Activated CD8-positive, alpha-beta T cell treated with anti-CD3 and anti-CD28 coated beads for 36 hours (primary cell): ENCODE results near the gene GNA14. TPM values are rescaled to one million over a fixed set of nuclear protein-coding genes. Genes with fewer than 3 reads are reported as not detected.
"Not testable (repeated sequence)": the region's sequence is repeated elsewhere in the genome, so short reads cannot be mapped to it uniquely, and the experiment has no call there.

Source experiments
- ATAC-seq: fragments of 200-7000 bp; cut with Tn5 transposase; one replicate; pipeline ENCODE4 v1.10.0; 2021; ENCODE audit warnings: mild to moderate bottlenecking, moderate library complexity
- CTCF ChIA-PET: fragments of 350-600 bp; sonication (Branson Sonifier 250); formaldehyde crosslinking; loops from one replicate; lab custom pipeline; 2021; ENCODE audit warnings: antibody characterized with exemption; lab: Charles Lee
- POLR2A ChIA-PET: fragments of 350-600 bp; sonication (Branson Sonifier 250); formaldehyde crosslinking; loops from one replicate; lab custom pipeline; 2021; ENCODE audit warnings: antibody characterized with exemption; lab: Charles Lee
- DNase-seq: peaks from one replicate; pipeline ENCODE4 v3.0.0-alpha.2; 2020
- H3K27ac Mint-ChIP-seq: one replicate; pipeline ENCODE4 v1.8.0; 2021; ENCODE audit warnings: mild to moderate bottlenecking, mixed read lengths
- H3K27me3 Mint-ChIP-seq: one replicate; pipeline ENCODE4 v1.8.0; 2021; ENCODE audit warnings: mixed read lengths
- H3K36me3 Mint-ChIP-seq: one replicate; pipeline ENCODE4 v1.8.0; 2021; ENCODE audit warnings: low read depth, mixed read lengths
- H3K4me1 Mint-ChIP-seq: one replicate; pipeline ENCODE4 v1.8.0; 2021; ENCODE audit warnings: low read depth, mixed read lengths
- H3K4me3 Mint-ChIP-seq: one replicate; pipeline ENCODE4 v1.8.0; 2021; ENCODE audit warnings: mild to moderate bottlenecking, moderate library complexity, mixed read lengths
- H3K9me3 Mint-ChIP-seq: one replicate; pipeline ENCODE4 v1.8.0; 2021; ENCODE audit warnings: mixed read lengths
- CTCF ChIP-seq: fragments of 200-600 bp; IDR thresholded peaks from one replicate; pipeline ENCODE4 v1.8.0; 2022; ENCODE audit warnings: antibody characterized with exemption, mild to moderate bottlenecking
- intact Hi-C: fragments of 100-400 bp; cut with micrococcal nuclease; formaldehyde crosslinking; loops from one replicate; pipeline ENCODE4 v1.10.0; 2022
- total RNA-seq, 2 experiments: library from RNA; stranded (reverse); gene quantifications; one replicate each; pipeline ENCODE4 v1.2.3, GENCODE V29; 2021

Gene GNA14
- total RNA-seq, 2 experiments from 2014 or later = not detected

- Mint-ChIP-seq H3K4me3 (peak overlapping the region; percentile 68), H3K4me1 (peaks cover 10% of the 10 kb centered on the region), H3K36me3 (no peaks in the 10 kb centered on the region), H3K27ac (no peak overlapping the region), H3K9me3 (no peaks in the 10 kb centered on the region), H3K27me3 (peaks cover 44% of the 10 kb centered on the region)
- DNase-seq (peak; percentile 14), ATAC-seq (no peak)
- no peak for TF ChIP-seq CTCF
- ChIA-PET POLR2A (no interaction called here), CTCF (interaction anchor here (1.4 to 2.1 kb wide), 2 partner anchors 10 to 388 kb away, joined by 3 to 5 read pairs; no protein-coding TSS in a partner anchor)
- intact Hi-C loops = loop anchor here (10.0 kb wide), 2 partner anchors 73 to 107 kb away; no protein-coding TSS in a partner anchor
Measured at GRCh38 chr9:77647267-77648233, 572 bp downstream of the GNA14 start.

- no peaks in the 10 kb centered on the region for H3K9me3 Mint-ChIP-seq
- H3K4me3 Mint-ChIP-seq = no peak overlapping the region
- CTCF ChIA-PET = interaction anchor here (1.5 kb wide), 1 partner anchor 186 kb away, joined by 4 read pairs; no protein-coding TSS in a partner anchor
- ATAC-seq (no peak), DNase-seq (no peak)
- H3K36me3 Mint-ChIP-seq = no peaks in the 10 kb centered on the region
- TF ChIP-seq CTCF = no peak
- no peak overlapping the region for H3K27ac Mint-ChIP-seq
- H3K4me1 Mint-ChIP-seq = peaks cover 10% of the 10 kb centered on the region
- intact Hi-C loops = loop anchor here (10.0 kb wide), 2 partner anchors 69 to 111 kb away; no protein-coding TSS in a partner anchor
- H3K27me3 Mint-ChIP-seq = peaks cover 37% of the 10 kb centered on the region
- POLR2A ChIA-PET = no interaction called here
Measured at GRCh38 chr9:77643871-77644270, 4.3 kb downstream of the GNA14 start.

GRCh38 chr9:77640741-77641580 lies 7.2 kb downstream of the GNA14 start:
- Mint-ChIP-seq H3K4me1 (no peaks in the 10 kb centered on the region), H3K27ac (no peak overlapping the region), H3K9me3 (no peaks in the 10 kb centered on the region), H3K4me3 (no peak overlapping the region), H3K36me3 (no peaks in the 10 kb centered on the region), H3K27me3 (peaks cover 18% of the 10 kb centered on the region)
- intact Hi-C loops = loop anchor here (10.0 kb wide), 2 partner anchors 66 to 114 kb away; no protein-coding TSS in a partner anchor
- CTCF ChIA-PET = no interaction called here
- POLR2A ChIA-PET = interaction anchor here (0.6 kb wide), 1 partner anchor 90 kb away, joined by 3 read pairs; no protein-coding TSS in a partner anchor
- no peak for ATAC-seq
- no peak for TF ChIP-seq CTCF
- no peak for DNase-seq

- H3K4me3 Mint-ChIP-seq = no peak overlapping the region
- CTCF ChIA-PET = interaction anchor here (0.8 kb wide), 1 partner anchor 176 kb away, joined by 4 read pairs; no protein-coding TSS in a partner anchor
- intact Hi-C loops = no loop called here
- no peak for DNase-seq
- H3K27me3 Mint-ChIP-seq = peaks cover 2% of the 10 kb centered on the region
- no peak for ATAC-seq
- peaks cover 2% of the 10 kb centered on the region for H3K9me3 Mint-ChIP-seq
- no peaks in the 10 kb centered on the region for H3K4me1 Mint-ChIP-seq
- H3K27ac Mint-ChIP-seq = no peak overlapping the region
- no peak for TF ChIP-seq CTCF
- no peaks in the 10 kb centered on the region for H3K36me3 Mint-ChIP-seq
- POLR2A ChIA-PET = no interaction called here
Measured at GRCh38 chr9:77632652-77633051, 15.5 kb downstream of the GNA14 start.

- CTCF ChIA-PET, H3K36me3 Mint-ChIP-seq, ATAC-seq, H3K4me1 Mint-ChIP-seq, intact Hi-C loops, POLR2A ChIA-PET, H3K4me3 Mint-ChIP-seq, H3K27ac Mint-ChIP-seq, H3K27me3 Mint-ChIP-seq, DNase-seq: not testable (repeated sequence)
- H3K9me3 Mint-ChIP-seq = peaks cover 12% of the 10 kb centered on the region
Measured at GRCh38 chr9:77628864-77629263, 19.3 kb downstream of the GNA14 start.
